PC-9 (cell line): Measurements from ENCODE around the gene PCDH9. TPM values are rescaled to one million over a fixed set of nuclear protein-coding genes. Genes with fewer than 3 reads are reported as not detected.

ENCODE experiments used
- BruUV-seq: library from RNA; stranded (reverse); fragments of 400-500 nt; replicated peaks from 2 replicates; lab custom pipeline; 2021; lab: Mats Ljungman, UMichigan
- CTCF ChIA-PET: fragments of 300-600 bp; sonication (Branson Sonifier 250); formaldehyde crosslinking; loops from one replicate; lab custom pipeline; 2022; ENCODE audit warnings: antibody characterized with exemption; lab: Charles Lee
- POLR2A ChIA-PET: fragments of 300-600 bp; sonication (Branson Sonifier 250); formaldehyde crosslinking; loops from one replicate; lab custom pipeline; 2022; ENCODE audit warnings: antibody characterized with exemption; ENCODE audit not compliant: unreplicated experiment; lab: Charles Lee
- DNase-seq, 2 experiments: peaks; one replicate each; pipeline versions ENCODE4 v3.0.0 to v3.0.0-alpha.2; 2015 to 2022; ENCODE audit warnings: mixed read lengths in 1 of 2
- H2AFZ ChIP-seq: fragments of 200-600 bp; sonication (generic); 2 replicates; pipeline ENCODE4 v1.8.1; 2017; ENCODE audit warnings: antibody characterized with exemption
- H3F3A ChIP-seq: fragments of 200-600 bp; sonication (generic); 2 replicates; pipeline ENCODE4 v1.8.1; 2017; ENCODE audit warnings: antibody characterized with exemption, mild to moderate bottlenecking, low read depth; ENCODE audit not compliant: insufficient read depth
- H3K27ac ChIP-seq: fragments of 200-600 bp; sonication (generic); 2 replicates; pipeline ENCODE4 v1.6.1; 2016; ENCODE audit warnings: mixed run types
- H3K27me3 ChIP-seq: fragments of 200-600 bp; sonication (generic); 2 replicates; pipeline ENCODE4 v1.6.1; 2016; ENCODE audit warnings: low read depth, mixed run types; ENCODE audit not compliant: insufficient read depth
- H3K36me3 ChIP-seq: fragments of 200-600 bp; sonication (generic); 2 replicates; pipeline ENCODE4 v1.6.1; 2016; ENCODE audit warnings: low read depth, mixed run types
- H3K4me1 ChIP-seq: fragments of 200-600 bp; sonication (generic); replicated peaks from 2 replicates; pipeline ENCODE4 v1.6.1; 2016; ENCODE audit warnings: mixed run types; ENCODE audit not compliant: insufficient read depth
- H3K4me2 ChIP-seq: fragments of 200-600 bp; sonication (generic); 2 replicates; pipeline ENCODE4 v1.6.1; 2017; ENCODE audit warnings: mixed run types
- H3K4me3 ChIP-seq: fragments of 200-600 bp; sonication (generic); 2 replicates; pipeline ENCODE4 v1.6.1; 2016; ENCODE audit warnings: mixed run types
- H3K79me2 ChIP-seq: fragments of 200-600 bp; sonication (generic); 2 replicates; pipeline ENCODE4 v1.6.1; 2017; ENCODE audit warnings: low read depth, mixed run types
- H3K9me2 ChIP-seq: fragments of 200-600 bp; sonication (generic); 2 replicates; pipeline ENCODE4 v1.8.1; 2017; ENCODE audit warnings: mild to moderate bottlenecking; ENCODE audit not compliant: insufficient read depth
- H3K9me3 ChIP-seq: fragments of 200-600 bp; sonication (generic); 2 replicates; pipeline ENCODE4 v1.8.1; 2016; ENCODE audit warnings: low read depth; ENCODE audit not compliant: insufficient read depth
- H4K20me1 ChIP-seq: fragments of 200-600 bp; sonication (generic); 2 replicates; pipeline ENCODE4 v1.8.1; 2017; ENCODE audit not compliant: insufficient read depth
- CTCF ChIP-seq: fragments of 200-600 bp; sonication (generic); conservative IDR thresholded peaks from 2 replicates; pipeline ENCODE4 v1.6.1; 2017; ENCODE audit warnings: mixed run types, antibody characterized with exemption, mild to moderate bottlenecking, moderate library complexity
- EZH2 ChIP-seq: fragments of 200-600 bp; sonication (generic); IDR thresholded peaks from 2 replicates; pipeline ENCODE4 v1.8.0; 2017; ENCODE audit warnings: antibody characterized with exemption, low read depth
- intact Hi-C: fragments of 100-400 bp; cut with micrococcal nuclease; formaldehyde crosslinking; loops from one replicate; pipeline ENCODE4 v1.10.0; 2022; ENCODE audit not compliant: unreplicated experiment
- total RNA-seq: library from RNA; stranded (reverse); gene quantifications from 2 replicates; pipeline ENCODE4 v1.2.3, GENCODE V29; 2021

Gene PCDH9
- total RNA-seq, 1 experiment from 2014 or later, result 0.37 TPM

- Histone ChIP-seq H3K27ac (no peak overlapping the region), H3K4me2 (no peak overlapping the region), H3K9me3 (no peaks in the 10 kb centered on the region), H3K79me2 (no peaks in the 10 kb centered on the region), H3K4me1 (no peaks in the 10 kb centered on the region), H4K20me1 (no peaks in the 10 kb centered on the region), H3K36me3 (no peaks in the 10 kb centered on the region), H3F3A (no peaks in the 10 kb centered on the region), H3K27me3 (no peaks in the 10 kb centered on the region), H3K4me3 (no peak overlapping the region), H3K9me2 (no peaks in the 10 kb centered on the region), H2AFZ (no peak overlapping the region)
- intact Hi-C loops, result no loop called here
- CTCF ChIA-PET, result no interaction called here
- no peak for TF ChIP-seq EZH2
- TF ChIP-seq CTCF, result no peak
- DNase-seq, result no peak
- POLR2A ChIA-PET, result no interaction called here
- BruUV-seq, result no TSS peak
Measured at GRCh38 chr13:66358564-66358963, 871.6 kb downstream of the PCDH9 start.

GRCh38 chr13:66357463-66357862 lies 872.7 kb downstream of the PCDH9 start:
- Histone ChIP-seq H4K20me1 (no peaks in the 10 kb centered on the region), H2AFZ (no peak overlapping the region), H3K4me2 (no peak overlapping the region), H3K27ac (no peak overlapping the region), H3K36me3 (no peaks in the 10 kb centered on the region), H3F3A (no peaks in the 10 kb centered on the region), H3K4me1 (no peaks in the 10 kb centered on the region), H3K9me2 (no peaks in the 10 kb centered on the region), H3K79me2 (no peaks in the 10 kb centered on the region), H3K4me3 (no peak overlapping the region), H3K27me3 (no peaks in the 10 kb centered on the region), H3K9me3 (no peaks in the 10 kb centered on the region)
- ChIA-PET CTCF (no interaction called here), POLR2A (no interaction called here)
- TF ChIP-seq CTCF (no peak), EZH2 (no peak)
- DNase-seq, result no peak
- BruUV-seq, result no TSS peak
- intact Hi-C loops, result no loop called here

- ChIA-PET POLR2A (no interaction called here), CTCF (no interaction called here)
- no peaks in the 10 kb centered on the region for H3K9me3 ChIP-seq
- BruUV-seq, result no TSS peak
- H3K9me2 ChIP-seq, result no peaks in the 10 kb centered on the region
- H4K20me1 ChIP-seq, result no peaks in the 10 kb centered on the region
- no peak for TF ChIP-seq CTCF
- no peak for TF ChIP-seq EZH2
- no peaks in the 10 kb centered on the region for H3F3A ChIP-seq
- H3K27ac ChIP-seq, result no peak overlapping the region
- intact Hi-C loops, result no loop called here
- no peak overlapping the region for H2AFZ ChIP-seq
- H3K4me3 ChIP-seq, result no peak overlapping the region
- H3K27me3 ChIP-seq, result no peaks in the 10 kb centered on the region
- no peaks in the 10 kb centered on the region for H3K4me1 ChIP-seq
- no peak overlapping the region for H3K4me2 ChIP-seq
- H3K79me2 ChIP-seq, result no peaks in the 10 kb centered on the region
- no peak for DNase-seq
- no peaks in the 10 kb centered on the region for H3K36me3 ChIP-seq
Measured at GRCh38 chr13:66354879-66355751, 875.0 kb downstream of the PCDH9 start.
